IPS-18c (cell line): ENCODE data around the gene FRYL.
"Not testable (repeated sequence)": the region's sequence is repeated elsewhere in the genome, so short reads cannot be mapped to it uniquely, and the experiment has no call there.

Source experiments
- H3K4me3 ChIP-seq: 2 replicates; pipeline ENCODE4 v1.7.0; 2013; ENCODE audit warnings: low read depth, mild to moderate bottlenecking, low read length, moderate library complexity; ENCODE audit not compliant: insufficient read depth
- H3K9me3 ChIP-seq: one replicate; pipeline ENCODE4 v1.6.1; 2013; ENCODE audit warnings: mild to moderate bottlenecking, low read length, moderate library complexity; ENCODE audit not compliant: control insufficient read depth, insufficient read depth

FRYL gene

DNA sequence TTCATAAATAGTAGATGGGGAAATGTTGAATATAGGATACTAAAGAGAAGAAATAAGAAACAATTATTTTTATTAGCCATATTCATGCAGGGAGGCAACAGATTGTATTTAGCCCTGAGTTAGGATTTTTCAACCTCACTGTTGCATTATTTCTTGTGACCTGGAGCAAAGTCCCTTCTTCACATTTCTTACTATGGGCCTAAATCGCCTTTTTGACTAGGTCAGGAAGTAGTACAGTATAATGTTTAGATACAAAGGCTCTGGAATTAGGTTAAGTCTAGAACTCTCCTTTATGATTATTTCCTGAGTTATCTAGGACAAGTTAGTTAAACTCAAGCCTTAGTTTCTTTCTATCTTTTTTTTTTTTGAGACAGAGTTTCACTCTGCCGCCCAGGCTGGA is 88.0 kb downstream of the FRYL start:
- no peak overlapping the region for H3K4me3 ChIP-seq

DNA sequence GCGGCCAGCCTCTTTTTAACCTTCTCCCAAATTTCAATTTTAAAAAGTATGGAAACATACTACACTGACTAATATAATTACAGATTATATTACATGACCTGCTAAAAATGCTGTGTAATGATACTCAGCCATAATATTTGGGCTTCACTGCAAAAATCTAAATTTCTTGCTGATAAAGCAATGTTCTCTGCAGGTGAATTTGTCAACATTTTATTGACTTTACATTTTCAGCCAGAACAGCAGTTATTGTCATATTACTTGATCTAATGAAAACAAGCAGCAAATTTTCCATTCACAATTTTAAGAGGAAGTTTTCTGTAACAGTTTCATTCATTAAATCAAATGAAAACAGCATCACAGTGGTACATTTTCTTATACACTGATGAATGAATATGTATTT is 91.1 kb downstream of the FRYL start:
- H3K4me3 ChIP-seq: no peak overlapping the region
- H3K9me3 ChIP-seq: no peaks in the 10 kb centered on the region

More for the DNA sequence above, 88.0 kb downstream of the FRYL start:
- H3K9me3 ChIP-seq: no peaks in the 10 kb centered on the region

DNA sequence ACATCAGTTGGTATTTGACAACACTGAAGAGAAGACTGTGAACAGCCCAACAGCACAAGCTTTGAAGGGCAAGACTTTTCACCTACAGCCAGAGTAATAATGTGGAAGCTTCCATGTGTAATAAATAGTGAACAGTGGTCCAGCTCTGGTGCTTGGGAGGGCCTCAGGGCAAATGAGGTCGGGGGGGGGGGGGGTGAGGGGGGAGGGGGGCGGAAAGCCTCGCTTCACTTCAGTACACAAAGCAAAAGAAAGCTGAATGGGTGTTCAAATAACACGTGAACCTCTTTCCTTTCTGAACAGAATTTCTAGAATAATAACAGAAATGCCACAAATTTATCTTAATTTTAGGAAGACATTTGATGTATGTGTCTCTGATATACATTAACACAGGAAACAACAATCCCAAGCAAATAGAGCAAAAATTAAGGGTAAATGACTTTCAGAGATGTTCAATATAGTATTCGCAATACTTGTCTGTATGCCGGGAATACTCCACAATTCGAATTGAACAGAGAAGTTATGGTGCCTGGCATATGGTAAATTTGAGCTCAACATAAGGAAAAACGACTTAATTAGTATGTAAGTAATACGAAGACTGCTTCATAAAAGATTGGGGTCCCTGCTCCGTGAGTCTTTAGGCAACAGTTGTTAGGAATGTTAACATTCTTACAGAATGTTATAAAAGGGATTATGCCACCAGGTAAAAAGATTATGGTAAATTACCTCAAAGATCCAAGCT is 92.6 kb downstream of the FRYL start:
- Histone ChIP-seq H3K4me3 (no peak overlapping the region), H3K9me3 (no peaks in the 10 kb centered on the region)

DNA sequence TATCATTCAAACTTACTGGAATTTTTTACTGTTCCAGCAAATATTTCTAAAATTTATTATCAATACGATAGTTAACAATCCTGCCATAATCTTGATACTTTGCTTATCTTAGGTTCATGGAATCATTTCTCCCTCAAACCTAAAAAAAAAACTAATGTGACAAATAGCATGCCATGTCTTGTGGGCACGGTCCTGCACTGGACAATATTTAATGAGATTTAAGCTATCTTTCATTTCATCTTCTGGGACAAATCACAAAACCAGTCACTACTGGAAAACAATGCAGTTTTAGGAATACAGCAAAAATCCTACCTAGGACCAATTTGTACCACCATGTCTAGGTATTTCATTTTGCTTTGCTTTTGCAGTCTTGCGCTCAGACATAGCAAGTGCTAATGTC is 93.7 kb downstream of the FRYL start:
- H3K9me3 ChIP-seq: no peaks in the 10 kb centered on the region
- H3K4me3 ChIP-seq: no peak overlapping the region

DNA sequence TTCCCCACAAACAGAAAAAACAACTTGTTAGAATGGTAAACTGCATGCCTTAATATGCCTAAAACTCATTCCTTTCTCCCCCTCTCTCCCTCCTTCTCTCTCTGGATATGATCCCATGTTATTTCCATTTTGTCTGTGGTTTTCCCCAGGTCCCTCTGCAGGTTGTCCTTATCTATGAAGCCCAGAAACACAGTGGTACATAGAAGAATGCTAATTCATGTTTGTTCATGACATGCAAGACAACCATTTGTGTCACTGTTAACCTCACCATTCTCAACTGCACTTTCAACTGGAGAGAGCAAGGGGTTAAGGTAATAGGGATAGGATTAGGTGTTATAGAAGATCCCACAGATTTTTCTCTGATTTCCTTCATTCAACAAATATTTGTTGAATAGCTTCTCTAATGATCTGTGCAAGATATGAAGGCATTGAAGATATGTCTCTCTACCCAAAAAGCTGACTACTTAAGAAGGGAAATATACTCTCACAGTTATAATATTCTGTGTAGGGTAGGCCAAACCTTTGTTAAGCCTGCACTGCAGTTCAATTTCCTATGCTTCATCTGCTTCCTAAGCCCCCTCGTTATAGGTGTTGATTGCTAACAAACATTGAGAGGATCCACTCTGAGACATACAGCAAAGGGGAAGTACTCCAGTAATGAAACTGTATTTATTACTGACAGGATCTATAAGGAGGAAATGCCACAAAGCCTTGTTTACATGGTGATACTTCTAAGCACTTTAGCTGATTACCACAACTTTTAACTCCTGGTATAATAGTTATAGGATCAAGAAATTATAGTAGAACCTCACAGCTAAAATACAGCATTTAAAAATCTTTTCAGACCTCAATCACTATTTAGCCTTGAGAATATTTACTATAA is 96.1 kb downstream of the FRYL start:
- Histone ChIP-seq H3K4me3 (no peak overlapping the region), H3K9me3 (no peaks in the 10 kb centered on the region)

DNA sequence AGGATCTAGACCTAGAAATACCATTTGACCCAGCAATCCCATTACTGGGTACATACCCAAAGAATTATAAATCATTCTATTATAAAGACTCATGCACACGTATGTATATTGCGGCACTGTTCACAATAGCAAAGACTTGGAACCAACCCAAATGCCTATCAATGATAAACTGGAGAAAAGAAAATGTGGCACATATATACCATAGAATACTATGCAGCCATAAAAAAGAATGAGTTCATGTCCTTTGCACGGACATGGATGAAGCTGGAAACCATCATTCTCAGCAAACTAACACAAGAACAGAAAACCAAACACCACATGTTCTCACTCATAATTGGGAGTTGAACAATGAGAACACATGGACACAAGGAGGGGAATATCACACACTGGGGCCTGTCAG is 97.2 kb downstream of the FRYL start:
- H3K9me3 ChIP-seq, H3K4me3 ChIP-seq: not testable (repeated sequence)

DNA sequence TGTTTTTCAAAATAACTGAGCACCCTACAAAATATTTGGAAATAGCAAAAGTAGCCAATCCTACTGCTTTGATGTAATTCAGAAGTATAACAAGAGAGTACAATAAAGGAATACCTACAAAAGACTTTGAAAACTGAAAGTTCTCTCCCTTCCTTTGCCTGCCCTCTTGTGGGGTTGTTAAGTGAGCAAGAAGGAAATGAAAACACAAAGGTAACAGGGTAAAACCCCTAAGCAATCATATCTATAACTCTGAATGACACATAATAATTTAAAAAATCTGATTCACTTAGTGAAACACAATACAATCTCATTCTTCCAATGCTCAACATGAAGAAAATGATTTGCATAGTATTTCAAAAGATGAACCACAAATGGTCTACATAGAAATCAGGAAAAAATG is 98.2 kb downstream of the FRYL start:
- Histone ChIP-seq H3K4me3 (no peak overlapping the region), H3K9me3 (no peaks in the 10 kb centered on the region)

DNA sequence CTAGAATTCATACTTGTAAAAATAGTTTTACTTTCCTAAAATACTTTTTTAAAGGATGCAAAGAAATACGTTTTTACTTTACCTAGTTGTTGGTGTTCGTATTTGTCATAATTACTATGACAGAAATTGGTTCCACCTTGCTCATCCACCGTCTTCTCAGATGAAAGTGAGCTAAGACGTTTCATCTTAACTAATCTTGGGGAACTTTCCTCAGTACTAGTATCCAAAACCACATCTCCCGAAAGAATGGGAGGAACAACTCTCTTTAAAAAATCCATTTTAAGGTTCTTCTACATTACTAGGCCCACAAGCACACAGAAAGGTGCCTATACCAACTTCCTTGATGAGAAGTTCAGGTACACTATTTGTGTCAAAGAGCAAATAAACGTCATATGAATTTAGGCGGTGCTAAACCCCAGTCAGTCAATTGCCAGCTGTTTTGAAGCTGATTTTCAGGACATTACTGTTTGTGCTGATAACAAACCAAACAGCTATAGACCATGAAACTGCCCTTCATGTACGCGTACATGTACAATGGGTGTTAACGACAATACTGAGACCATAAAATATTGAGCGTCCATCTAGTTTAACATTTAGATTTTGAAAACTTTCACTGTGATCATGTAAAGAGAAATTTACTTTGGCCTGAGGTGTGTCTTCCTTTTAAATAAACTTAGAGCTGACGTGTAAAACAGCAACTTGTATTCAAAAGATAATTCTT is 99.1 kb downstream of the FRYL start:
- no peak overlapping the region for H3K4me3 ChIP-seq
- H3K9me3 ChIP-seq: no peaks in the 10 kb centered on the region

DNA sequence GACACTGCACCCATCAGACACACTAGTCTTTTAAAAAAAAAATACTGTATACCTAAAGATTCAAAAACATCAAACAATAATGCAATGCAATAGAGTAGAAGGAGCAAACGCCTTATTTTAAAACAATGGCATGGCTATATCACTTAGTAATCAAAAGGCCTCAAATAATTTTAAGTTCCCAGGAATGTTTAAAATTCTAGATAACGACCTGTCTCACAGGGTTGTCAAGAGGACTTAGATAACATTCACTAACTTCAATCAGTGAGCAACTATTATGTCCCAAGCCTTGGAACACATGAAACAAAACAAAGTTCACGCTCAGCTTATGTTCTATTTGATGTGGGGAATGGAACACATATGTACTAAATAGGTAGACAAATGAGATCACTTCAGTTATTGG is 106.5 kb downstream of the FRYL start:
- no peaks in the 10 kb centered on the region for H3K9me3 ChIP-seq

DNA sequence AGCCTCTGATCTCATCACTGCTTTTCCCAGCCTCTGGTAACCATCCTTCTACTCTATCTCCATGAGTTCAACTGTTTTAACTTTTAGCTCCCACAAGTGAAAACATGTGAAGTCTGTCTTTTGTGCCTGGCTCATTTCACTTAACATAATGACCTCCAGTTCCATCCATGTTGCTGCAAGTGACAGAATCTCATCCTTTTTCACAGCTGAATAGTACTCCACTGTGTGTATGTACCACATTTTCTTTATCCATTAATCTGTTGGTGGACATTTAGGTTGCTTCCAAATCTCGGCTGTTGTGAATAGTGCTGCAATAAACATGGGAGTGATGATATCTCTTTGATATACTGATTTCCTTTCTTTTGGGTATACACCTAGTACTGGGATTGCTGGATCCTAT is 109.5 kb downstream of the FRYL start:
- no peaks in the 10 kb centered on the region for H3K9me3 ChIP-seq
- H3K4me3 ChIP-seq: no peak overlapping the region

More for the DNA sequence above, 106.5 kb downstream of the FRYL start:
- H3K4me3 ChIP-seq: no peak overlapping the region

DNA sequence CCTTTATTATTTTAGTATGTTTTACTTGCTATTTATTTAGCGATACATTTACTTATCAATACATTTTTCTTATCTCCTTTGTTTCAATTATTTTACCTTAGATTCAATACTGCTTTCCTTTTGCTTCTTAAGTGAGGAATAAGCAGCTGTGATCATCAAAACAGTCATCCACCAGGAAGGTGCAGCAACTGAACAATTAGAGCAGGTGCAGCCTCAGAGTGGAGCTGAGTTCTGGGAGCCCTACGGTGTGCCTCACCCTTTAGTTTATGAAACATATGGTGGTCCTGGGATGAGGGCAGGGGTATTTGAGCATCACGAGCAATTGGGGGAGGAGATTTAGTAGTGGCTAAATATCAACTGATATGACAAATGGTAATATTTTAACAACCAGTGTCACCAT is 111.0 kb downstream of the FRYL start:
- Histone ChIP-seq H3K9me3 (no peaks in the 10 kb centered on the region), H3K4me3 (no peak overlapping the region)

DNA sequence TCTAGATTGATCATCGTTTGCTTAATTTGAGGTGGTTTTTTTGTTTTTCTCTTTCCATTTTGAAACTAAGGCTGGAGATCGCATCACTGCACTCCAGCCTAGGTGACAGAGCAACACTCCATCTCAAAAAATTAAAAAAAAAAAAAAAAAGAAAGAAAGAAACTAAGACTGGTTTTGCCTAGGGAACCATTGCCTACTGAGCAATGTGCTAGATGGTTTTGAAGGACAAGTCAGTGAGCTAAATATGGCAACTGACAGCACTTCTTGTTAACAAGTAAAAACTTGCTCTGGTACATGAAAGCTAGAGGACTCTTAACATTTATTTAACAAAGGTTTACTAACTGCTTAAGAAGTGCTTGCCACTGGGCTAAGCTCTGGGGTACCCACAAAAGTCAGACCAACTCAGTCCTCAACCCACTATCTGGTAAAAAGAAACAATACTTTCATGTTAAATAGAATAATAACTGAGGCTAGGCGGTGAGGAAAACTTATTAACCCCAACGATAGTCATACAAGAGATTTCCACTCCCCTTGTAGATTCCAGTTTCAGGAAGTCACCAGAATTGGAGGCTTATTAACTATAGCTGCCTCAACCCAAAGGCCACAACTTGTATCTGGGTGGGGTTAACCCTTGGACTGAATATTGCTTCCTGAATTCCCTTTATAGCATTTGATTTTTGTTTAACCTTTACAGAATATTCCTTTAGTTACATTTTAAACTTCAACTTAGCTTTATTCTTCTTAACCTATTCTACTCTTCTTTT is 111.6 kb downstream of the FRYL start:
- Histone ChIP-seq H3K4me3 (no peak overlapping the region), H3K9me3 (no peaks in the 10 kb centered on the region)

DNA sequence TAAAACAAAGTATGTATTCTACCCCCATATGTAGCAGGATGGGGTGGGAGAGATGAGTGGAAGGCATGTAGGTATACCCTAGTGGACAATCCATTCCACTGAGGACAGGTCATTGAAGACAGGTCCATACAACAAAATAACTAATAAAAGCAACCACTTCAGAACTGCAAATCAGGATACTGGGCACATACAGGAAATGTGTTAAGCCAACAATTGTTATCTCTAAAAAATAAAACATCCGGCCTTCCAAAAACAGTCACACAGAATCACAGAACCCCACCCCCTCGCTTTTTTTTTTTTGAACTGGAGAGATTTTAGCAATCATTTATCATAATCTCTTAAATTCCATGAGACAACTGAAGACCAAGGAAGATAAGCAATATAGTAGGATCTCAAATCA is 112.9 kb downstream of the FRYL start:
- Histone ChIP-seq H3K9me3 (no peaks in the 10 kb centered on the region), H3K4me3 (no peak overlapping the region)

DNA sequence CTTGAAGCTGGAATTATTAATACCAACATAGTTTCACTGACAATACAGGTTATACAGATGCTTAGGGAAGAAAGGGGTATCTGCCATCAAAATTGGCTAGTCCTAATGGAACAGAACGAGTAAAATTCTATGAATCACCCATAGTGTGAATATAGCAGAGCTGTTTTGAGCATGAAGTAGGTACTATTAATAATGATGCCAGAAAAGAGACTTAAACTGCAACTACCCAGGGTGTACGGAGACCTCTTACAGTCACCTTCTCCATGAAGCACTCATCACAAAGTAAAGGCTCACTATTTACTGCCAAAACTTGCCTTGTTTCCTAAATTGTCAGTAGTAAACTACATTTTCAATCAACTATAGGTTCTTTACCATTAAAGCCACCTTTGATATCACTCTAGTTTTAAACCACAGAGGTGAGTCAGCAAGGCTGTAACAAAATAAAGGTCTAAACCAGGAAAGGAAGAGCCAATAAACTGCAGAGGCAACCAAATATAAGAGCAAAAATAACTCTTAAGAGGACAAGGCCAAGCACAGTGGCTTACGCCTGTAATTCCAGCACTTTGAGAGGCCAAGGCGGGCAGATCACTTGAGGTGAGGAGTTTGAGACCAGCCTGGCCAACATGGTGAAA is 114.4 kb downstream of the FRYL start:
- Histone ChIP-seq H3K4me3 (no peak overlapping the region), H3K9me3 (no peaks in the 10 kb centered on the region)

DNA sequence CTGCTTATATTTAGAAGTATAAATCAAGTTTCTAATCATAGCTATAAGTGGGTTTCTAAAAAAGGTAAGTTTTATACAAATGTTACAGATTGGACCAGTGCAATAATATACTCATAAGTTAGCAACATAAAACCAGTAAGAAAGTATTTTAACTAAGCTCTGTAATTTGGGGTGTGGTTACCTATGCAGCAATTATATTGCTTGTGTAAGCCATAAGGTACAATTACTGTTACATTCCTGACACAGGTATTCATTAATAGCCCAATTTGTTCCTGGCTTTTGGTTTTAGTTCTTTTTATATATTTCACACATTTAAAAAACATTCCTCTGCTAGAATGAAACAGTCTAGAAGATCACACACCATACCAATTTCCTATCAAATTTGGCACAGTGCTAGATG is 115.1 kb downstream of the FRYL start:
- Histone ChIP-seq H3K9me3 (no peaks in the 10 kb centered on the region), H3K4me3 (no peak overlapping the region)

DNA sequence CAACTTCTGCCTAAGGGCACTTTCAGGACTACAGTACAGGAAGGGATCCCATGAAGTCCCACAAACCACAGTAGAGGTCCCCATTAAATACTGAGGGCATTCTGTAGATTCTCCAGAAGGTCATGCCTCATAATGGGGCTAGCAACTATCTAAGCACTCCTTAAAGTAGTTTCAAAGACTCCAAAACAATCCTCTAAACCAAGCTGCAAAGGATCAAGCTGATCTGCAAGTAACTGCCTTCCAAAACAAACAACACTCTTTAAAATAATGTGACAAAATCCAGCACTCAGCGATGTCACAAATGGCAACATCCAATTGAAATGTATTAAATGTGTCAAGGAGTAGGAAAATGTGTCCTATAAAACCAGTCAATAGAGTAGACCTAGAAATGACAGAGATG is 118.7 kb downstream of the FRYL start:
- H3K9me3 ChIP-seq: no peaks in the 10 kb centered on the region
- H3K4me3 ChIP-seq: no peak overlapping the region

DNA sequence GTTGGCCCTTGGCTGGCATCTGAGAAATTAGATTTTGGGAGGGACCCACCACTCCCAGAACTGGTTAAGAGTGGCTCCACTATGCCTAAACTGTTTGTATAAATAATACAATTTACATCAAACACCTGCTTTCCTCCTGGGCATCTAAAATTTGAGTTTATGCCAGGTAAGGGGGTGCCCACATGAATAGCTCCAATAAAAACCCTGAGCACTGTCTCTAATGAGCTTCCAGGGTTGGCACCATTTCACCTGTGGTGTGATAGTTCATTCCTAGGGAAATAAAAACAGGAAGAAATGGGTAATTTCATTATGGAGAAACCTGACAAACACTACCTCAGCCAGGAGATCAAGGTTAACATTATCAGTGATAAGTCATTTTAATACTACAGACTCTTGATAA is 119.7 kb downstream of the FRYL start:
- Histone ChIP-seq H3K4me3 (no peak overlapping the region), H3K9me3 (no peaks in the 10 kb centered on the region)
